Esophagus (tissue), 2 donors: Measurements from ENCODE around the gene ST6GALNAC1. TPM values are rescaled to one million over a fixed set of nuclear protein-coding genes. Genes with fewer than 3 reads are reported as not detected.

Source experiments
- H3K27ac ChIP-seq, 2 donors: one replicate each; pipeline ENCODE4 v1.5.1; 2013; ENCODE audit warnings: low read depth in 2 of 2, mild to moderate bottlenecking in 2 of 2, inconsistent platforms in 1 of 2, low read length in 1 of 2, moderate library complexity in 1 of 2
- H3K27me3 ChIP-seq, 2 donors: one replicate each; pipeline ENCODE4 v1.6.1; 2013; ENCODE audit warnings: low read length in 2 of 2, control low read depth in 1 of 2, mild to moderate bottlenecking in 1 of 2; ENCODE audit not compliant: insufficient read depth in 2 of 2, control insufficient read depth in 1 of 2
- H3K36me3 ChIP-seq, 2 donors: one replicate each; pipeline ENCODE4 v1.6.1; 2013; ENCODE audit warnings: low read length in 1 of 2; ENCODE audit not compliant: control insufficient read depth in 2 of 2, insufficient read depth in 2 of 2
- H3K4me1 ChIP-seq, 2 donors: one replicate each; pipeline ENCODE4 v1.6.1; 2013; ENCODE audit warnings: low read length in 1 of 2; ENCODE audit not compliant: control insufficient read depth in 2 of 2, insufficient read depth in 2 of 2
- H3K4me3 ChIP-seq, 2 donors: one replicate each; pipeline ENCODE4 v1.5.1; 2013; ENCODE audit warnings: low read length in 2 of 2, mild to moderate bottlenecking in 2 of 2, low read depth in 1 of 2, moderate library complexity in 1 of 2
- H3K9me3 ChIP-seq, 2 donors: one replicate each; pipeline ENCODE4 v1.6.1; 2013; ENCODE audit warnings: mild to moderate bottlenecking in 2 of 2, low read depth in 1 of 2, low read length in 1 of 2, moderate library complexity in 1 of 2; ENCODE audit not compliant: control insufficient read depth in 2 of 2, insufficient read depth in 1 of 2
- whole genome bisulfite sequencing, 2 donors: extraction: QIAGEN DNeasy Blood & Tissue Kit; methylation state at CpG; one replicate each; pipeline ENCODE4 v1.1.7; 2013; 5-methylcytosine and 5-hydroxymethylcytosine counted together
- polyA plus RNA-seq, 2 donors: library from polyadenylated mRNA; stranded (reverse); fragments of 200-250 nt; gene quantifications; one replicate each; pipeline ENCODE4 v1.2.3, GENCODE V29; 2013
- donor health status: healthy with polysubstance abuse.
- donor health status: Bipolar disorder and iron deficiency.

ST6GALNAC1 gene
- polyA plus RNA-seq, 2 donors, result 20.1 to 40.1 TPM

DNA sequence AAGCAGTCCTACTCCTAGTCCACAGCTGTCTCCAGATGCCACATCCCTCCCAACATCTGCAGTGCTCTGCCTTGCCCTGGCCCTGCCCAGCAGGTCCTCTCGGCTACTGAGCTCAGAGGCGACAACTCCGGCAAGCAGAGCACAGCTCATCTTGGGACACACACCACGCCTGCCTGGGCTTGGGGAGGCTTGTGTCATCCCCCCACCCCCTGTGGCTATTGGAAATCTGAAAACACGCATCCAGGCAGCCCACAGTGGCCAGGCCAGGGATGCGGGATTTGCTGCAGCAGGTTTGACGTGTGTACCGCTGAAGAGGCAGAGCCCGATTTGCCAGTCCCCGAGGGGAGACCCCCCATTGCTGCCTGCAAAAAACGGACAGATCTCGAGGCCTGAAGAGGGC is 41.8 kb upstream of the ST6GALNAC1 start:
- H3K27ac ChIP-seq, result no peak overlapping the region
- H3K27me3 ChIP-seq, result no peaks in the 10 kb centered on the region
- H3K4me1 ChIP-seq, result peaks cover 5 to 20% of the 10 kb centered on the region in 2 donors
- no peaks in the 10 kb centered on the region for H3K9me3 ChIP-seq
- WGBS, 2 donors, result 68 to 87% methylated on average over 12 of the region's 12 CpGs
- peaks cover 4 to 12% of the 10 kb centered on the region in 2 donors for H3K36me3 ChIP-seq
- no peak overlapping the region for H3K4me3 ChIP-seq

DNA sequence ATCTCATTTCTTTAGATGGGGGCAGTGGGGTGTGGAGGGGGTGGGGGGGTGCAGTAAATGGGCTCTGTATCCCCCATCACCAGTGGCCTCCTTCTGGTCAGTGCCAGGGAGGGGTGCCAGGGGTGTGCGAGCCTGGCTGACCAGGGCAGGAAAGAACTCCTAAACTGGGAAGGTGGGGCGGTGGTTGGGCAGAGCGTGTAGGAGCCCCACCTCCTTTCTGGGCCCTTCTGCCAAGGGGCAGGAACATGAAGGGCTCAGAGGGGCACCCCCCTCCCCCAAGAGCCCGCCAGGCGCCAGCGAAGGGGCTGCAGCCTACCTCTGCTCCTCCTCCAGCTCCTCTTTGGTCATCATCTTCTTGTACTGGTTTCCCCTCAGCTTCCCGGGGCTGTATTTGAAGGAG is 41.2 kb upstream of the ST6GALNAC1 start:
- H3K4me3 ChIP-seq, result no peak overlapping the region
- no peaks in the 10 kb centered on the region for H3K9me3 ChIP-seq
- H3K36me3 ChIP-seq, result peaks cover 4 to 12% of the 10 kb centered on the region in 2 donors
- H3K27me3 ChIP-seq, result no peaks in the 10 kb centered on the region
- H3K4me1 ChIP-seq, result peaks cover 5 to 20% of the 10 kb centered on the region in 2 donors
- H3K27ac ChIP-seq, result peak overlapping the region in 1 of 2 donors; percentile 27
- 82 to 86% methylated on average over 7 of the region's 7 CpGs for WGBS, 2 donors

- Histone ChIP-seq H3K4me1 (peaks cover 5 to 20% of the 10 kb centered on the region in 2 donors), H3K9me3 (no peaks in the 10 kb centered on the region), H3K27me3 (no peaks in the 10 kb centered on the region), H3K4me3 (no peak overlapping the region), H3K27ac (no peak overlapping the region), H3K36me3 (peaks cover 4 to 12% of the 10 kb centered on the region in 2 donors)
- 82 to 90% methylated on average over 23 to 25 of the region's 25 CpGs for WGBS, 2 donors
Measured at GRCh38 chr17:76683921-76684745, 40.6 kb upstream of the ST6GALNAC1 start.

GRCh38 chr17:76683011-76683755 is 39.6 kb upstream of the ST6GALNAC1 start:
- peak overlapping the region in 1 of 2 donors; percentile 58 for H3K27ac ChIP-seq
- H3K36me3 ChIP-seq, result peaks cover 4 to 14% of the 10 kb centered on the region in 2 donors
- no peak overlapping the region for H3K4me3 ChIP-seq
- no peaks in the 10 kb centered on the region for H3K9me3 ChIP-seq
- H3K27me3 ChIP-seq, result no peaks in the 10 kb centered on the region
- 79 to 81% methylated on average over 18 of the region's 18 CpGs for WGBS, 2 donors
- peaks cover 3 to 13% of the 10 kb centered on the region in 2 donors for H3K4me1 ChIP-seq

- 70 to 75% methylated on average over 12 of the region's 12 CpGs for WGBS, 2 donors
- peaks cover 4 to 14% of the 10 kb centered on the region in 2 donors for H3K36me3 ChIP-seq
Measured at GRCh38 chr17:76682296-76682695, 38.7 kb upstream of the ST6GALNAC1 start.

DNA sequence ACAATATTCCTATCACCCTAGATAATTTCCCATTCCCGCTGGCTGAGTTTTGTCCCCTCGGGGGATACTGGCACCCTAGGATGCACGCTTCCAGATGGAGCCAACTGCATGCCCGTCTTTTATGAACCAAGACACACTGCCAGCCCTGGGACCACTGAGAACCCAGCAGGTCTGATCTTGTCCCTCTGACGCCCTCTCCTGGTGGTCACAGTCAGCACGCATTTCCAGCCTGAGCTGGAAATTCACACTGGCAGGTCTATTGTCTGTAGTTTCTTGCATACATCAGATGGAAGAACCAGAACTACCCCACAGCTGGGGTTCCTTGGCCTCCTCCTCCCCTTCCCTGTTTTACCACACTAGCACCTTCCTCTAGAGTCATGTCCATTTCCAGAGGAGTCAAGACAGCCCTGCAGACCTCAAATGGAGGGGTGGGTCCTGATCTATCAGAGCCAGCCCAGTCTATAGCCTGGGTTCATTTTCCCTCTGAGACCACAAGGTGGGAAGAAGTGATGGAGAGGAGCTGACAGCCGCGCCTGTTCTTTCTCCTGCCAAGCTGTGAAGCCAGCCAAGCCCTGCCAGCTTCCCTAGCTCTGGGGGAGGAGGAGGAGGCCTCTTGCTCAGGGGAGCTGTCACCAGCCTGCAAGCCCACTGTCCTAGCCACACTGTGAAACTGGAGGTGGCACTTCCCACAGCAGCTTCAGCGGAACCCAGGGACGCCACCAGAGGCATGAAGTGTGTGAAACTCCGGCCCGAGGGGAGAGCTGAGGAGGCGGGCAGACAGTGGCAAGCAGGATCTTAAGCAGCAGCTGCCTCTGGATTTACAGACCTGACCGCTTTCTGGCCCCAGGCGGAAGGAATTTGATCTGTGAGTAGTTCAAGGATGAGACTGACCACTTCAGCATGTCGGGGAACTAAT is 37.9 kb upstream of the ST6GALNAC1 start:
- Histone ChIP-seq H3K4me1 (peaks cover 0 to 7% of the 10 kb centered on the region in 2 donors), H3K27ac (peak overlapping the region; percentile 17 to 58), H3K4me3 (no peak overlapping the region), H3K27me3 (no peaks in the 10 kb centered on the region), H3K36me3 (peaks cover 4 to 14% of the 10 kb centered on the region in 2 donors), H3K9me3 (no peaks in the 10 kb centered on the region)
- 50 to 54% methylated on average over 16 of the region's 16 CpGs for WGBS, 2 donors

More at GRCh38 chr17:76682296-76682695, 38.7 kb upstream of the ST6GALNAC1 start:
- H3K9me3 ChIP-seq, result no peaks in the 10 kb centered on the region
- H3K4me1 ChIP-seq, result peaks cover 0 to 11% of the 10 kb centered on the region in 2 donors
- no peaks in the 10 kb centered on the region for H3K27me3 ChIP-seq
- H3K27ac ChIP-seq, result peak overlapping the region; percentile 17 to 58
- no peak overlapping the region for H3K4me3 ChIP-seq

GRCh38 chr17:76679239-76679638 is 35.7 kb upstream of the ST6GALNAC1 start:
- no peaks in the 10 kb centered on the region for H3K27me3 ChIP-seq
- 73 to 87% methylated on average over 1 of the region's 1 CpG for WGBS, 2 donors
- H3K27ac ChIP-seq, result no peak overlapping the region

GRCh38 chr17:76678330-76678729 is 34.8 kb upstream of the ST6GALNAC1 start:
- H3K4me3 ChIP-seq, result no peak overlapping the region
- no peak overlapping the region for H3K27ac ChIP-seq
- peaks cover 0 to 8% of the 10 kb centered on the region in 2 donors for H3K36me3 ChIP-seq
- H3K9me3 ChIP-seq, result no peaks in the 10 kb centered on the region
- H3K4me1 ChIP-seq, result peaks cover 0 to 5% of the 10 kb centered on the region in 2 donors
- 66 to 75% methylated on average over 12 of the region's 12 CpGs for WGBS, 2 donors
- no peaks in the 10 kb centered on the region for H3K27me3 ChIP-seq

More at GRCh38 chr17:76679239-76679638, 35.7 kb upstream of the ST6GALNAC1 start:
- Histone ChIP-seq H3K4me1 (peaks cover 0 to 5% of the 10 kb centered on the region in 2 donors), H3K4me3 (no peak overlapping the region), H3K36me3 (peaks cover 4 to 12% of the 10 kb centered on the region in 2 donors), H3K9me3 (no peaks in the 10 kb centered on the region)

DNA sequence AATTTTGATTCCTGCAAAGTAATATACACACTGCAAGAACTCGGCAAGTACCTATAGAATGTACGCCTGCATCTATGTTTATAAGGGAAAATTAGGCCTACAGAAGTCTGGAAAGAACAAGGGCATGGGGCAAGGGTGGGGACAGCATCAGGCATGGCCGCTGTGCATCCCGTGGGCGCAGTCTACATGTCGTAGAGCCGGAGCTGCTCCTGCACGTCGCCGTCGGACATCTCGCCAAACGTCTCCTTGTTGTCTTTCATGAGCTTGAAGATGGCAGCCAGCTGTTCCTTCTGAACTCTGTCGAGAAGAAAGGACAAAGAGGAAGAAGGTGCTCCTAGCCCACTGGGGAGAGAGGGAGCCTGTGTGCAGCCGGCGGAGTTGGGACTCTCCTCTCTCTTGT is 33.8 kb upstream of the ST6GALNAC1 start:
- H3K36me3 ChIP-seq, result peaks cover 0 to 3% of the 10 kb centered on the region in 2 donors
- peak overlapping the region in 1 of 2 donors; percentile 44 for H3K27ac ChIP-seq
- peaks cover 0 to under 1% of the 10 kb centered on the region in 2 donors for H3K4me1 ChIP-seq
- no peaks in the 10 kb centered on the region for H3K9me3 ChIP-seq
- no peak overlapping the region for H3K4me3 ChIP-seq
- H3K27me3 ChIP-seq, result no peaks in the 10 kb centered on the region
- WGBS, 2 donors, result 85 to 86% methylated on average over 16 of the region's 16 CpGs
